GM12801 (cell line): Measurements from ENCODE around the gene EYS.

Source experiments
- CTCF ChIP-seq: IDR thresholded peaks from one replicate; pipeline ENCODE4 v1.5.1; 2011; ENCODE audit warnings: control low read depth; ENCODE audit not compliant: insufficient read length; ENCODE audit errors: extremely low read depth

Gene EYS

DNA sequence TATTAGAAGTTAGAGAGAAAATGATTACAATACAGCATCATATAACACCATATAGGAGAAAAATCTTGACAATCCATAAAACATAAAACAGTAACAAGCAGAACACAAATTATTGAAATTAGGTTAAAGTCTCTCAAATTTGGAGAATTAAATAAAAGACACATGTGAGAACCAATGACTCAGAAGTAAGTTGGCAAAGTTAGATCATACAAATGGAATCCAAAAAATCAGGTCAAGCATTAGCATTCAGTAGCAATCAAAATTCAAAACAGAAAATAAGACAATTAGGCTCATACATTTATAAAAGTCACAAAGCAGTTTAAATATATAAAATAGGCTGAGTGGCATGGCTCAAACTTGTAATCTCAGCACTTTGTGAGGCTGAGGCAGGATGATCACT is 1295.8 kb downstream of the EYS start:
- TF ChIP-seq CTCF, result no peak

DNA sequence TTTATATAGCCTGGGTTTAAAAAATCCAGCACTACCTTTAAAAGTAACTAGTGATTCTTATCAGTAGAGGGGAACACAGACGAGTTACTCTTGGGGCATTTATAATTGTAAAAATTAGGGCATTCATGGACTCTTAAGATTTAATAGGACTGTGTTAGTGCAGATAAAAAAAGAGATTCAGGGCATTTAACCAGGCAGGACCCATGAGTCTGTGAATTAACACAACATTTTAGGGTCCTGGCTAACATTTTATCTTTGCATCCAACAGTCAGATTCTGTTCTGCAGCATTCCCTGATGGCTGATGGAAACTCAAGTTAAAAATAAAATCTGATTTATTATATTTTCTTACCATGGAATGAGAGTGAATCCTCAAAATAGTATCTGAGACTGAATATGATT is 1297.1 kb downstream of the EYS start:
- TF ChIP-seq CTCF, result no peak

DNA sequence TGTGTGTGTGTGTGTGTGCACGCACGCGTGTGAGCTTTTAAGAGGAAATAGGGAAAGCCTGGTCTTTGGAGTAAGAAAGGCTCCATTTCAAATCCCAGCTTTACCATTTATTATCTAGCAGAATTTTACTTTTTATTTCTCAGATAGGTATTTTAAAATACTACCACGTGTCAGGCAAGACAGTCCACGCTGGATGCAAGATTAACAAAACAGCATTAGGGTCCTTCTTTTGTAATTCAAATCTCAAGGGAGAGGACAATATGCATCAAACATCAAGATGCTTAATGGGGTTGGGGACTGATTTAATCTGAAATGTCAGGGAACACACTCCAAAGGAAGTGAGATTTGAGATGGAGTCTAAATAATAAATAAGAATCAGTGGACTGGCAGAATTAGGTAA is 1302.6 kb downstream of the EYS start:
- no peak for TF ChIP-seq CTCF

- TF ChIP-seq CTCF, result no peak
Measured at GRCh38 chr6:64383277-64383676, 1323.7 kb downstream of the EYS start.

DNA sequence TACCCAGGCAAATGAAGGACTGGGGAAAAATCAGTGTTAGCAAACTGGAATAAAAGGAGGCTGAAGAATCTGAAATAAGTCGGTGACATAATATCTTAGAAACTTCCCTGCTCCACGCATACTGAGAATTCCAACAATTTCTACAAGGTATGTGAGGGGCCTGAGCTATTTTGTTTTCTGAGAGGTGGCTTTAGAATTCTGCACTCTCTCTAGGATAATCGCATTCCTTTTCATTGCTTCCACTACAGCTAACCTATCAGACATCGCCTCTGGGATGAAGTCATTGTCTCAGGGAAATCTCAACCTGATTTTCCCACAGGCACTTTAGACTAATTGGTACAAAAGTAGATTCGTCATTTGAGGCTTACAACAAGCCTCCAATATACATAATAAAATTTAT is 1330.6 kb downstream of the EYS start:
- no peak for TF ChIP-seq CTCF

GRCh38 chr6:64357430-64357829 is 1349.6 kb downstream of the EYS start:
- no peak for TF ChIP-seq CTCF

GRCh38 chr6:64347411-64347810 is 1359.6 kb downstream of the EYS start:
- TF ChIP-seq CTCF, result no peak

DNA sequence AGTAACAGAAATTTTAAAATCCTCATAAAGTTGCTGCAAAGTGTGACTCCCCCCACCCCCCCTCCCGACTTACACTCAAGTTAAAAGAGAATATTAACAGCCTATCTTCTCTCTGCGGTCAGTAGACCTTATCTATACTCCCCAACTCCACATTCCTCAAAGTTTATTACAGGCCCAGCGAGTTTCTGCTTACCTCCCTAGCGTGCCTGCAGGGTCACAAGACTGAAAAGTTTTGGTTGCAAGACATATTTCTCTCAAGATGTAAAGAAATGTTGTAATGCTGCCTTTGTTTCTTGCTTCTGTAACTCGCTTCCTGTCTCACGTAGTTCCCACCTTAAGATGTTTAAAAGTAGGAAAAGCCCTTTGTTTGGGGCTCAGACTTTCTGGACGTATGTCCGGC is 1371.8 kb downstream of the EYS start:
- no peak for TF ChIP-seq CTCF
